Kidney epithelial cell (primary cell): ENCODE data around the gene DNAH14. TPM values are rescaled to one million over a fixed set of nuclear protein-coding genes. Genes with fewer than 3 reads are reported as not detected.

Experiments
- DNase-seq: peaks from one replicate; pipeline ENCODE4 v3.0.0-alpha.2; 2010; ENCODE audit warnings: low read depth
- H3K27me3 ChIP-seq: 2 replicates; pipeline ENCODE4 v1.6.0; 2011; ENCODE audit warnings: low read length; ENCODE audit not compliant: control insufficient read depth, insufficient read depth
- H3K36me3 ChIP-seq: 2 replicates; pipeline ENCODE4 v1.5.1; 2011; ENCODE audit warnings: low read length; ENCODE audit not compliant: control insufficient read depth, insufficient read depth
- H3K4me3 ChIP-seq: 2 replicates; pipeline ENCODE4 v1.5.1; 2011; ENCODE audit warnings: low read depth, mild to moderate bottlenecking, control low read depth, low read length
- CTCF ChIP-seq: IDR thresholded peaks from 2 replicates; pipeline ENCODE4 v1.5.1; 2011; ENCODE audit warnings: mild to moderate bottlenecking, moderate library complexity, low read length, control low read depth, inconsistent platforms; ENCODE audit not compliant: insufficient read depth, poor library complexity, severe bottlenecking
- total RNA-seq: library from RNA; depleted of rRNA; stranded (reverse); fragments of >200 nt; gene quantifications from 2 replicates; pipeline ENCODE4 v1.2.3, GENCODE V29; 2015

DNAH14 gene
- total RNA-seq, 1 donor from 2014 or later, result 30.8 TPM

GRCh38 chr1:225343618-225344017 lies 414.1 kb downstream of the DNAH14 start:
- peak; percentile 16 for TF ChIP-seq CTCF
- H3K36me3 ChIP-seq, result no peaks in the 10 kb centered on the region
- no peaks in the 10 kb centered on the region for H3K27me3 ChIP-seq
- no peak overlapping the region for H3K4me3 ChIP-seq
- no peak for DNase-seq

GRCh38 chr1:225347123-225347683 lies 417.7 kb downstream of the DNAH14 start:
- H3K27me3 ChIP-seq, result no peaks in the 10 kb centered on the region
- H3K4me3 ChIP-seq, result no peak overlapping the region
- TF ChIP-seq CTCF, result no peak
- no peaks in the 10 kb centered on the region for H3K36me3 ChIP-seq
- no peak for DNase-seq

- Histone ChIP-seq H3K4me3 (no peak overlapping the region), H3K27me3 (no peaks in the 10 kb centered on the region), H3K36me3 (no peaks in the 10 kb centered on the region)
- TF ChIP-seq CTCF, result no peak
- no peak for DNase-seq
These were observed 418.9 kb downstream of the DNAH14 start for GRCh38 chr1:225348400-225348799.

GRCh38 chr1:225349826-225350225 lies 420.4 kb downstream of the DNAH14 start:
- H3K4me3 ChIP-seq, result no peak overlapping the region
- TF ChIP-seq CTCF, result no peak
- H3K36me3 ChIP-seq, result no peaks in the 10 kb centered on the region
- DNase-seq, result no peak
- no peaks in the 10 kb centered on the region for H3K27me3 ChIP-seq

GRCh38 chr1:225350872-225351271 lies 421.4 kb downstream of the DNAH14 start:
- no peaks in the 10 kb centered on the region for H3K27me3 ChIP-seq
- no peak for DNase-seq
- no peak for TF ChIP-seq CTCF
- no peak overlapping the region for H3K4me3 ChIP-seq
- H3K36me3 ChIP-seq, result no peaks in the 10 kb centered on the region

- TF ChIP-seq CTCF, result no peak
- DNase-seq, result no peak
- H3K27me3 ChIP-seq, result no peaks in the 10 kb centered on the region
- no peak overlapping the region for H3K4me3 ChIP-seq
- no peaks in the 10 kb centered on the region for H3K36me3 ChIP-seq
These were observed 425.4 kb downstream of the DNAH14 start for GRCh38 chr1:225354906-225355305.
